MCF 10A (cell line): Measurements from ENCODE around the gene FAM118B. TPM values are rescaled to one million over a fixed set of nuclear protein-coding genes. Genes with fewer than 3 reads are reported as not detected.

Experiments used
- BruUV-seq: library from RNA; stranded (reverse); fragments of 400-500 nt; replicated peaks from 2 replicates; lab custom pipeline; 2021; lab: Mats Ljungman, UMichigan
- CTCF ChIA-PET: fragments of 300-600 bp; sonication (Branson Sonifier 250); formaldehyde crosslinking; extraction: SDS; loops from one replicate; lab custom pipeline; 2021; ENCODE audit warnings: antibody characterized with exemption, inconsistent platforms; lab: Yijun Ruan, JAX
- POLR2A ChIA-PET: fragments of 300-600, 350-650 bp; sonication (Branson Sonifier 250); formaldehyde crosslinking; extraction: SDS; loops from one replicate; lab custom pipeline; 2020; ENCODE audit warnings: antibody characterized with exemption, inconsistent platforms; lab: Yijun Ruan, JAX
- DNase-seq: peaks from one replicate; pipeline ENCODE4 v3.0.0-alpha.2; 2018; ENCODE audit not compliant: unreplicated experiment
- H3K27ac Mint-ChIP-seq: one replicate; pipeline ENCODE4 v1.8.0; 2022; ENCODE audit warnings: mild to moderate bottlenecking, low read depth, mixed read lengths; ENCODE audit not compliant: unreplicated experiment
- H3K27me3 Mint-ChIP-seq: one replicate; pipeline ENCODE4 v1.8.0; 2022; ENCODE audit warnings: mixed read lengths; ENCODE audit not compliant: insufficient read depth, unreplicated experiment
- H3K36me3 Mint-ChIP-seq: one replicate; pipeline ENCODE4 v1.8.0; 2022; ENCODE audit warnings: mild to moderate bottlenecking, moderate library complexity, mixed read lengths; ENCODE audit not compliant: insufficient read depth, unreplicated experiment
- H3K4me1 Mint-ChIP-seq: one replicate; pipeline ENCODE4 v1.8.0; 2022; ENCODE audit warnings: mixed read lengths; ENCODE audit not compliant: insufficient read depth, unreplicated experiment
- H3K4me3 Mint-ChIP-seq: one replicate; pipeline ENCODE4 v1.8.0; 2022; ENCODE audit warnings: mild to moderate bottlenecking, moderate library complexity, mixed read lengths; ENCODE audit not compliant: unreplicated experiment
- H3K9me3 Mint-ChIP-seq: one replicate; pipeline ENCODE4 v1.8.0; 2022; ENCODE audit warnings: mixed read lengths; ENCODE audit not compliant: unreplicated experiment
- CTCF ChIP-seq: fragments of 200-600 bp; IDR thresholded peaks from one replicate; pipeline ENCODE4 v1.8.0; 2022; ENCODE audit warnings: antibody characterized with exemption, mild to moderate bottlenecking; ENCODE audit not compliant: unreplicated experiment
- intact Hi-C: fragments of 100-400 bp; cut with micrococcal nuclease; formaldehyde crosslinking; loops from 2 replicates; pipeline ENCODE4 v1.14.1; 2022
- total RNA-seq: library from RNA; stranded (reverse); gene quantifications from 2 replicates; pipeline ENCODE4 v1.2.3, GENCODE V29; 2022

Gene FAM118B
- total RNA-seq, 1 experiment from 2014 or later, result 8.3 TPM

- H3K9me3 Mint-ChIP-seq, result no peaks in the 10 kb centered on the region
- peak overlapping the region; percentile 28 for H3K27ac Mint-ChIP-seq
- H3K4me3 Mint-ChIP-seq, result no peak overlapping the region
- TF ChIP-seq CTCF, result no peak
- peaks cover 8% of the 10 kb centered on the region for H3K4me1 Mint-ChIP-seq
- ChIA-PET POLR2A (interaction anchor here (1.5 kb wide), 1 partner anchor 32 kb away, joined by 4 read pairs; no protein-coding TSS in a partner anchor), CTCF (interaction anchor here (1.6 kb wide), 1 partner anchor 30 kb away, joined by 5 read pairs; no protein-coding TSS in a partner anchor)
- peaks cover 4% of the 10 kb centered on the region for H3K36me3 Mint-ChIP-seq
- intact Hi-C loops, result no loop called here
- H3K27me3 Mint-ChIP-seq, result no peaks in the 10 kb centered on the region
- BruUV-seq, result no TSS peak
- DNase-seq, result no peak
Measured at GRCh38 chr11:126163779-126164178, 47.8 kb upstream of the FAM118B start.

GRCh38 chr11:126164781-126165180 is 46.8 kb upstream of the FAM118B start:
- DNase-seq, result no peak
- intact Hi-C loops, result no loop called here
- TF ChIP-seq CTCF, result no peak
- H3K36me3 Mint-ChIP-seq, result peaks cover 4% of the 10 kb centered on the region
- peaks cover 8% of the 10 kb centered on the region for H3K4me1 Mint-ChIP-seq
- H3K9me3 Mint-ChIP-seq, result no peaks in the 10 kb centered on the region
- H3K4me3 Mint-ChIP-seq, result no peak overlapping the region
- BruUV-seq, result no TSS peak
- no peak overlapping the region for H3K27ac Mint-ChIP-seq
- H3K27me3 Mint-ChIP-seq, result no peaks in the 10 kb centered on the region
- ChIA-PET CTCF (interaction anchor here (0.7 kb wide), 2 partner anchors 45 to 103 kb away, joined by 3 to 4 read pairs; no protein-coding TSS in a partner anchor), POLR2A (no interaction called here)

- no peak for TF ChIP-seq CTCF
- peaks cover 4% of the 10 kb centered on the region for H3K36me3 Mint-ChIP-seq
- no peak overlapping the region for H3K4me3 Mint-ChIP-seq
- ChIA-PET CTCF (interaction anchor here (0.7 kb wide), 2 partner anchors 45 to 104 kb away, joined by 3 to 4 read pairs; no protein-coding TSS in a partner anchor), POLR2A (no interaction called here)
- no peaks in the 10 kb centered on the region for H3K9me3 Mint-ChIP-seq
- intact Hi-C loops, result no loop called here
- H3K4me1 Mint-ChIP-seq, result peaks cover 8% of the 10 kb centered on the region
- H3K27me3 Mint-ChIP-seq, result no peaks in the 10 kb centered on the region
- DNase-seq, result no peak
- no peak overlapping the region for H3K27ac Mint-ChIP-seq
- BruUV-seq, result no TSS peak
Measured at GRCh38 chr11:126165311-126165720, 46.3 kb upstream of the FAM118B start.

GRCh38 chr11:126165757-126166156 is 45.8 kb upstream of the FAM118B start:
- H3K9me3 Mint-ChIP-seq, result no peaks in the 10 kb centered on the region
- peaks cover 4% of the 10 kb centered on the region for H3K36me3 Mint-ChIP-seq
- TF ChIP-seq CTCF, result no peak
- BruUV-seq, result no TSS peak
- peaks cover 8% of the 10 kb centered on the region for H3K4me1 Mint-ChIP-seq
- DNase-seq, result no peak
- intact Hi-C loops, result no loop called here
- H3K4me3 Mint-ChIP-seq, result no peak overlapping the region
- ChIA-PET POLR2A (no interaction called here), CTCF (no interaction called here)
- H3K27me3 Mint-ChIP-seq, result no peaks in the 10 kb centered on the region
- no peak overlapping the region for H3K27ac Mint-ChIP-seq
